ENCODE data around the gene HLA-F.

HLA-F gene

DNA sequence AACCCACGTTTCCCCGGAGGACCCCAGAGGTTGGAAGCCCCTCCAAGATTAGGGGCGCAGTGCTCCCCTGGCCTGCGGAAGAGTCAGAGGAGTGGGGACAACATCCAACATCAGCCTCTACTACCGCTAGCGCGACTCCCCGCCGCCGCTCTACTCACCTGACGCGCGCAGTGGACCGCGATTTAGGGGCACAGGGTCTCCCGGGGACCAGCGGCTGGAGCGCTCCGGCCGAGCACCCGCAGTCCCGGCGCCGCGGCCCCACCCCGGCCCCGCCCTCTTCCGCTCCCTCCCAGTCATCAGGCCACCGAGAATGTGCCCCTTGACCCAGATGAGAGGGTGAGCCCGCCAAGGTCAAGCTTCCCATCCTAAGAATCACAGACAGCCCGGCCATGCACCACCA, 42.3 kb upstream of the HLA-F start, which contains the start of gene ZFP57:
TSS of gene ZFP57 (minus strand) at position 249 of the 400 bp plus-strand sequence. CDS start 4,149 bp downstream, outside the sequence.
- no peak for DNase-seq (ENCODE audit: low read depth)
- TF ChIP-seq, protein P1, sequence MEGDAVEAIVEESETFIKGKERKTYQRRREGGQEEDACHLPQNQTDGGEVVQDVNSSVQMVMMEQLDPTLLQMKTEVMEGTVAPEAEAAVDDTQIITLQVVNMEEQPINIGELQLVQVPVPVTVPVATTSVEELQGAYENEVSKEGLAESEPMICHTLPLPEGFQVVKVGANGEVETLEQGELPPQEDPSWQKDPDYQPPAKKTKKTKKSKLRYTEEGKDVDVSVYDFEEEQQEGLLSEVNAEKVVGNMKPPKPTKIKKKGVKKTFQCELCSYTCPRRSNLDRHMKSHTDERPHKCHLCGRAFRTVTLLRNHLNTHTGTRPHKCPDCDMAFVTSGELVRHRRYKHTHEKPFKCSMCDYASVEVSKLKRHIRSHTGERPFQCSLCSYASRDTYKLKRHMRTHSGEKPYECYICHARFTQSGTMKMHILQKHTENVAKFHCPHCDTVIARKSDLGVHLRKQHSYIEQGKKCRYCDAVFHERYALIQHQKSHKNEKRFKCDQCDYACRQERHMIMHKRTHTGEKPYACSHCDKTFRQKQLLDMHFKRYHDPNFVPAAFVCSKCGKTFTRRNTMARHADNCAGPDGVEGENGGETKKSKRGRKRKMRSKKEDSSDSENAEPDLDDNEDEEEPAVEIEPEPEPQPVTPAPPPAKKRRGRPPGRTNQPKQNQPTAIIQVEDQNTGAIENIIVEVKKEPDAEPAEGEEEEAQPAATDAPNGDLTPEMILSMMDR (conservative IDR thresholded peaks at IDR 0.05; ENCODE audit: low read depth, low read length), result no peak
- H3K4me3 ChIP-seq (ENCODE audit: low read length), result no peak within 1 kb of the TSS

DNA sequence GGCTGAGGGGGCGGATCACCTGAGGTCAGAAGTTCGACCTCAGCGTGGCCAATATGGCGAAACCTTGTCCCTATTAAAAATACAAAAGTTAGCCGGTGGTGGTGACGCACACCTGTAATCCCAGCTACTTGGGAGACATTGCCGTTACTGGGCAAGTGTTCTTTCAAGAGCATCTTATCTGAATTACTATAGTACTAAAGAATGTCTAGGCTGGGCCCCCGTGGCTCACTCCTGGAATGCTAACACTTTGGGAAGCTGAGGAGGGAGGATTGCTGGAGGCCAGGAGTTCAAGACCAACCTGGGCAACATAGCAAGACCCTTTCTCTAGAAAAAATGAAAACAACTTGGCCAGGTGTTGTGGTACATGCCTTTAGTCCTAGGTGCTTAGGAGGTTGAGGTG, 41.4 kb upstream of the HLA-F start:
- TF ChIP-seq, protein P1 (conservative IDR thresholded peaks at IDR 0.05; ENCODE audit: low read depth, low read length), result no peak
- no peak overlapping the region for H3K4me3 ChIP-seq (ENCODE audit: low read length)
- DNase-seq (ENCODE audit: low read depth), result no peak

DNA sequence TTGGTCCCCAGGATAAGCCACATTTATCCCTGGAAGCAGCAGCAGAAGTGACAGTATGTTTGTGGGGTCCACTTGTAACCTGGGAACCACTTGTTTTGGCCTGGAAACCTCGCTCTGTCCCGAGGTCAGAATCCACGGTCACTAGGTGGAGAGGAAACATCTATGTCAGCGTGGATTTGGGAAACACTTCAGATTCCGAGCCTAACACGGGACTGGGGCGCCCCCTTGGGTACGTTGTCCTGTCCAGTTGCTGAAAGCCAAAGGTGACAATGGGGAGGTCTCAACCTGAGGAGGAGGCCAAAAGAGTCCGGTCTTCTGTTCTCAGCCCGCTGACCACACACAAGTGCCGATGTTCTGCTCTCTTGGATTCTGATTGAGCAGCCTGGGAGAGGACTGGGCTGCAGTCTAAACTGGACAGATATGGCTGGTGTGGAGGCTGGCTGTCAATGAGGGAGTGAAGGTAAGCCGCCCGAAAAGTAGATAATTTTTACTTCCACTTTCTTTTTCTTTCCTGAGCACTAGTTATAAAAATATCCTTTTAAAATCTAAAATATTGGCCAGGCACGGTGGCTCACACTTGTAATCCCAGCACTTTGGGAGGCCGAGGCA, 37.4 kb upstream of the HLA-F start:
- H3K4me3 ChIP-seq (ENCODE audit: low read length), result no peak overlapping the region
- TF ChIP-seq, protein P1 (conservative IDR thresholded peaks at IDR 0.05; ENCODE audit: low read depth, low read length), result no peak
- DNase-seq (ENCODE audit: low read depth), result no peak

DNA sequence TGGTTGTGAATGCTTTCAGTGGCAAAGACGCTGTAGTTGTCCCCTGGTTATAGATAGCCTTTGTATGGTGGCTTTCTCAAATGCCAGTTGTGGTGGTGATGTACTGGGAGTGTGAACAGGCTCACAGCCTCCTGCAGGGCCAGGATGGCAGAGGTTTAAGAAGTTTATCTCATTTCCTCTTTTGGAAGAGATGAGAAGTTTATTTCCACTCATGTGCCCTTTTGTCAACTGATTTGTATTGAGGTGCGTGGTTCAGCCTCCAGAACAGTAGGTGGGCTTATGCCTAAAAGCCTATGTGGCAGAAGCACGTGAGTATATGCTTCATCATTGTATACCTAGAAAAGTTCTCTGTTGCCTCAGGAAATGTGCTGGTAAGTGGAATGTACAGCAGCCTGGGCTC, 28.6 kb upstream of the HLA-F start:
- TF ChIP-seq, protein P1 (conservative IDR thresholded peaks at IDR 0.05; ENCODE audit: low read depth, low read length), result no peak
- no peak overlapping the region for H3K4me3 ChIP-seq (ENCODE audit: low read length)
- no peak for DNase-seq (ENCODE audit: low read depth)

- TF ChIP-seq, protein P1 (conservative IDR thresholded peaks at IDR 0.05; ENCODE audit: low read depth, low read length), result peak; percentile 60
- no peak for DNase-seq (ENCODE audit: low read depth)
- no peak overlapping the region for H3K4me3 ChIP-seq (ENCODE audit: low read length)
Observed at GRCh38 chr6:29696147-29697125, 26.8 kb upstream of the HLA-F start.

DNA sequence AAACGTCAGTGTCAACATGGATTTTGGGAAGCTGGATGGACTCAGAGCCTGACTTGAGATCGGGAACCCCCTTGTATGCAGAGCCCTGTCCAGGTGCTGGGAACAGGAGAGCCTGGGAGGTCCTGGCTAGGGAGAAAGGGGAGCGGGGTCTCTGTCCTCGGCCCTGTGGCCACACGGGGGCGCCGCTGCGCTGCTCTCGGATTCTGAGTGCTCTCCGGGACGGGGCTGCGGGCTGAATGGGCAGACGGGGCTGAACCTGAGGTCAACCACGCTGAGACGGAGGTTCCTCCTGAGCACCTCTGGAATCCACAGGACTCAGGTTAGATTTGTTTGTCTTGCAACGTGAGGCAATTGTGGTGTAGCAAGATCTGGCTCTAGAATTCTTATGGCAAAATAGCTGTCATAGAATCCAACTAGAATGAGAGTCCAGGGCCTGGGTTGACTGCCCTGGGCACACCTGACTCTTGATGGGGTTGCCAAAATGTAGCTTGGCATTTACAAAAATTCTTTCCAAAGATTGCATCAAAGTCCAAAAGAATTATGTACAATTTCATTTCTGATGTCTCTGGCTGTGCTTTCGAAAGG, 20.6 kb upstream of the HLA-F start:
- H3K4me3 ChIP-seq (ENCODE audit: low read length), result no peak overlapping the region
- DNase-seq (ENCODE audit: low read depth), result no peak
- TF ChIP-seq, protein P1 (conservative IDR thresholded peaks at IDR 0.05; ENCODE audit: low read depth, low read length), result peak; percentile 73
